NK-92 (cell line): Measurements from ENCODE around the gene TUBD1.
"Not testable (repeated sequence)": the region's sequence is repeated elsewhere in the genome, so short reads cannot be mapped to it uniquely, and the experiment has no call there.

Experiments
- DNase-seq: peaks from one replicate; lab custom pipeline; 2025; ENCODE audit not compliant: unreplicated experiment; lab: John Stamatoyannopoulos, UW

TUBD1 gene

GRCh38 chr17:59845595-59846393, 46.9 kb downstream of the TUBD1 start:
- no peak for DNase-seq

- no peak for DNase-seq
Measured at GRCh38 chr17:59844884-59845594, 47.7 kb downstream of the TUBD1 start.

GRCh38 chr17:59842901-59843652, 49.7 kb downstream of the TUBD1 start:
- no peak for DNase-seq

- DNase-seq = not testable (repeated sequence)
Measured at GRCh38 chr17:59841882-59842263, 50.9 kb downstream of the TUBD1 start.

GRCh38 chr17:59841091-59841881, 51.5 kb downstream of the TUBD1 start:
- not testable (repeated sequence) for DNase-seq

GRCh38 chr17:59840329-59841090, 52.2 kb downstream of the TUBD1 start:
- DNase-seq = no peak

- DNase-seq = no peak
Measured at GRCh38 chr17:59839651-59840328, 53.0 kb downstream of the TUBD1 start.

- DNase-seq = no peak
Measured at GRCh38 chr17:59838052-59838916, 54.5 kb downstream of the TUBD1 start.

GRCh38 chr17:59837308-59838051, 55.3 kb downstream of the TUBD1 start:
- DNase-seq = no peak

GRCh38 chr17:59832883-59833379, 59.8 kb downstream of the TUBD1 start:
- no peak for DNase-seq

GRCh38 chr17:59830846-59831486, 61.8 kb downstream of the TUBD1 start:
- no peak for DNase-seq

- DNase-seq = no peak
Measured at GRCh38 chr17:59830007-59830630, 62.6 kb downstream of the TUBD1 start.

- DNase-seq = no peak
Measured at GRCh38 chr17:59829217-59830006, 63.3 kb downstream of the TUBD1 start.

GRCh38 chr17:59828819-59829216, 63.9 kb downstream of the TUBD1 start:
- DNase-seq = not testable (repeated sequence)

- no peak for DNase-seq
Measured at GRCh38 chr17:59828478-59828760, 64.3 kb downstream of the TUBD1 start.
